HG03378 (cell line): ENCODE data around the gene FAM187B.
"Not testable (repeated sequence)": the region's sequence is repeated elsewhere in the genome, so short reads cannot be mapped to it uniquely, and the experiment has no call there.

ENCODE experiments used
- ATAC-seq: cut with Tn5 transposase; IDR thresholded peaks from one replicate; pipeline ENCODE4 v1.9.1; 2021; ENCODE audit warnings: mild to moderate bottlenecking, moderate library complexity; ENCODE audit not compliant: unreplicated experiment

FAM187B gene

GRCh38 chr19:35213663-35214632 lies 14.6 kb downstream of the FAM187B start:
- peak; percentile 68 for ATAC-seq

- ATAC-seq, result no peak
These were observed 16.3 kb downstream of the FAM187B start for GRCh38 chr19:35212241-35212640.

GRCh38 chr19:35211545-35212230 lies 16.9 kb downstream of the FAM187B start:
- ATAC-seq, result no peak

GRCh38 chr19:35209646-35210045 lies 18.9 kb downstream of the FAM187B start:
- no peak for ATAC-seq

- no peak for ATAC-seq
These were observed 20.4 kb downstream of the FAM187B start for GRCh38 chr19:35208121-35208520.

GRCh38 chr19:35207391-35207871 lies 21.1 kb downstream of the FAM187B start:
- ATAC-seq, result no peak

GRCh38 chr19:35206855-35207254 lies 21.7 kb downstream of the FAM187B start:
- no peak for ATAC-seq

GRCh38 chr19:35206379-35206778 lies 22.2 kb downstream of the FAM187B start:
- ATAC-seq, result no peak

GRCh38 chr19:35205733-35206323 lies 22.7 kb downstream of the FAM187B start:
- no peak for ATAC-seq

- no peak for ATAC-seq
These were observed 23.5 kb downstream of the FAM187B start for GRCh38 chr19:35204799-35205732.

- no peak for ATAC-seq
These were observed 25.5 kb downstream of the FAM187B start for GRCh38 chr19:35202722-35203688.

GRCh38 chr19:35199481-35199880 lies 29.1 kb downstream of the FAM187B start:
- no peak for ATAC-seq

- not testable (repeated sequence) for ATAC-seq
These were observed 31.7 kb downstream of the FAM187B start for GRCh38 chr19:35196861-35197260.

- ATAC-seq, result no peak
These were observed 32.7 kb downstream of the FAM187B start for GRCh38 chr19:35195830-35196229.

GRCh38 chr19:35194012-35194984 lies 34.2 kb downstream of the FAM187B start:
- no peak for ATAC-seq

GRCh38 chr19:35184884-35185283 lies 43.7 kb downstream of the FAM187B start:
- no peak for ATAC-seq

- no peak for ATAC-seq
These were observed 44.3 kb downstream of the FAM187B start for GRCh38 chr19:35184267-35184666.

GRCh38 chr19:35181387-35181786 lies 47.2 kb downstream of the FAM187B start:
- ATAC-seq, result no peak
